ENCODE data around the gene NLRP6.

- TF ChIP-seq CTCF (IDR thresholded peaks at IDR 0.05) (no peak), POLR2AphosphoS5 (IDR thresholded peaks at IDR 0.05) (no peak)
These were observed 2.7 kb downstream of the NLRP6 start for GRCh38 chr11:280706-281485.

All from transverse colon (tissue), 4 donors.